Endothelial cell of umbilical vein (primary cell): ENCODE data around the gene LRRC31.

Source experiments
- CTCF ChIP-seq, 2 donors: IDR thresholded peaks; 1 replicate in 1 of 2; 2 replicates in 1 of 2; pipeline ENCODE4 v1.5.1; 2011; ENCODE audit warnings: low read length in 2 of 2, mild to moderate bottlenecking in 2 of 2, moderate library complexity in 2 of 2, control low read depth in 1 of 2, inconsistent platforms in 1 of 2, low read depth in 1 of 2; ENCODE audit not compliant: insufficient read depth in 1 of 2; ENCODE audit errors: extremely low read depth in 1 of 2
- EZH2 ChIP-seq: IDR thresholded peaks from 2 replicates; pipeline ENCODE4 v1.6.1; 2012; ENCODE audit warnings: borderline replicate concordance, low read depth, mild to moderate bottlenecking, moderate library complexity, low read length, inconsistent platforms; ENCODE audit not compliant: severe bottlenecking
- FOS ChIP-seq: IDR thresholded peaks from 2 replicates; pipeline ENCODE4 v1.6.1; 2011; ENCODE audit warnings: mild to moderate bottlenecking, low read length, moderate library complexity, borderline replicate concordance; ENCODE audit not compliant: insufficient read depth
- GATA2 ChIP-seq: IDR thresholded peaks from 2 replicates; pipeline ENCODE4 v1.7.0; 2011; ENCODE audit warnings: low read depth, mild to moderate bottlenecking, moderate library complexity, mixed read lengths, low read length; ENCODE audit not compliant: insufficient read length, insufficient read depth
- JUN ChIP-seq: IDR thresholded peaks from 2 replicates; pipeline ENCODE4 v1.6.1; 2011; ENCODE audit warnings: borderline replicate concordance, low read depth; ENCODE audit not compliant: insufficient read length, insufficient read depth
- MAX ChIP-seq: IDR thresholded peaks from 2 replicates; pipeline ENCODE4 v1.6.1; 2011; ENCODE audit not compliant: insufficient read depth, insufficient read length
- MYC ChIP-seq: IDR thresholded peaks from one replicate; pipeline ENCODE4 v1.6.1; 2011; ENCODE audit warnings: mild to moderate bottlenecking, low read depth, low read length
- POLR2A ChIP-seq: IDR thresholded peaks from 2 replicates; pipeline ENCODE4 v1.6.1; 2012; ENCODE audit warnings: low read depth, mild to moderate bottlenecking, control low read depth, low read length
- POLR2AphosphoS5 ChIP-seq: IDR thresholded peaks from 2 replicates; pipeline ENCODE4 v1.6.1; 2012; ENCODE audit warnings: low read depth, mild to moderate bottlenecking, control low read depth, low read length, moderate library complexity; ENCODE audit not compliant: insufficient read depth

- no peak for TF ChIP-seq CTCF (IDR thresholded peaks at IDR 0.05; ENCODE audit: extremely low read depth in 1 of 2, insufficient read depth in 1 of 2, low read depth in 1 of 2, low read length in 2 of 2)
- no peak for TF ChIP-seq EZH2
- TF ChIP-seq FOS: no peak
- TF ChIP-seq POLR2AphosphoS5: no peak
- no peak for TF ChIP-seq MYC
- TF ChIP-seq POLR2A: no peak
- no peak for TF ChIP-seq JUN
- no peak for TF ChIP-seq MAX
- TF ChIP-seq GATA2: no peak
Measured at GRCh38 chr3:169861871-169862270, 7.9 kb downstream of the LRRC31 start.
